Fibroblast of the aortic adventitia (primary cell): ENCODE measurements around the gene CYTH1. TPM values are rescaled to one million over a fixed set of nuclear protein-coding genes. Genes with fewer than 3 reads are reported as not detected.

Experiments used
- DNase-seq: peaks from one replicate; pipeline ENCODE4 v3.0.0-alpha.2; 2010; ENCODE audit warnings: low read depth
- H3K4me3 ChIP-seq: 2 replicates; pipeline ENCODE4 v1.5.1; 2011; ENCODE audit warnings: low read depth, mild to moderate bottlenecking, control low read depth, low read length, moderate library complexity
- total RNA-seq: library from RNA; depleted of rRNA; stranded (reverse); fragments of >200 nt; gene quantifications from 2 replicates; pipeline ENCODE4 v1.2.3, GENCODE V29; 2012; ENCODE audit warnings: low replicate concordance
- TF ChIP-seq, protein P1 (sequence below): IDR thresholded peaks from 2 replicates; pipeline ENCODE4 v1.5.1; 2011; ENCODE audit warnings: mild to moderate bottlenecking, low read length, control low read depth, inconsistent platforms; ENCODE audit not compliant: insufficient read depth

CYTH1 gene
- total RNA-seq, 1 donor: 13.8 TPM

- H3K4me3 ChIP-seq: no peak overlapping the region
- no peak for DNase-seq
- TF ChIP-seq, protein P1, sequence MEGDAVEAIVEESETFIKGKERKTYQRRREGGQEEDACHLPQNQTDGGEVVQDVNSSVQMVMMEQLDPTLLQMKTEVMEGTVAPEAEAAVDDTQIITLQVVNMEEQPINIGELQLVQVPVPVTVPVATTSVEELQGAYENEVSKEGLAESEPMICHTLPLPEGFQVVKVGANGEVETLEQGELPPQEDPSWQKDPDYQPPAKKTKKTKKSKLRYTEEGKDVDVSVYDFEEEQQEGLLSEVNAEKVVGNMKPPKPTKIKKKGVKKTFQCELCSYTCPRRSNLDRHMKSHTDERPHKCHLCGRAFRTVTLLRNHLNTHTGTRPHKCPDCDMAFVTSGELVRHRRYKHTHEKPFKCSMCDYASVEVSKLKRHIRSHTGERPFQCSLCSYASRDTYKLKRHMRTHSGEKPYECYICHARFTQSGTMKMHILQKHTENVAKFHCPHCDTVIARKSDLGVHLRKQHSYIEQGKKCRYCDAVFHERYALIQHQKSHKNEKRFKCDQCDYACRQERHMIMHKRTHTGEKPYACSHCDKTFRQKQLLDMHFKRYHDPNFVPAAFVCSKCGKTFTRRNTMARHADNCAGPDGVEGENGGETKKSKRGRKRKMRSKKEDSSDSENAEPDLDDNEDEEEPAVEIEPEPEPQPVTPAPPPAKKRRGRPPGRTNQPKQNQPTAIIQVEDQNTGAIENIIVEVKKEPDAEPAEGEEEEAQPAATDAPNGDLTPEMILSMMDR: no peak
Observed at GRCh38 chr17:78739331-78739931, 42.6 kb downstream of the CYTH1 start.

GRCh38 chr17:78738698-78739097, 43.4 kb downstream of the CYTH1 start:
- DNase-seq: no peak
- no peak overlapping the region for H3K4me3 ChIP-seq
- TF ChIP-seq, protein P1: no peak

GRCh38 chr17:78738278-78738677, 43.8 kb downstream of the CYTH1 start:
- DNase-seq: no peak
- H3K4me3 ChIP-seq: no peak overlapping the region
- TF ChIP-seq, protein P1: no peak

GRCh38 chr17:78737332-78737731, 44.7 kb downstream of the CYTH1 start:
- peak; percentile 82 for DNase-seq
- H3K4me3 ChIP-seq: no peak overlapping the region
- TF ChIP-seq, protein P1: no peak

DNA sequence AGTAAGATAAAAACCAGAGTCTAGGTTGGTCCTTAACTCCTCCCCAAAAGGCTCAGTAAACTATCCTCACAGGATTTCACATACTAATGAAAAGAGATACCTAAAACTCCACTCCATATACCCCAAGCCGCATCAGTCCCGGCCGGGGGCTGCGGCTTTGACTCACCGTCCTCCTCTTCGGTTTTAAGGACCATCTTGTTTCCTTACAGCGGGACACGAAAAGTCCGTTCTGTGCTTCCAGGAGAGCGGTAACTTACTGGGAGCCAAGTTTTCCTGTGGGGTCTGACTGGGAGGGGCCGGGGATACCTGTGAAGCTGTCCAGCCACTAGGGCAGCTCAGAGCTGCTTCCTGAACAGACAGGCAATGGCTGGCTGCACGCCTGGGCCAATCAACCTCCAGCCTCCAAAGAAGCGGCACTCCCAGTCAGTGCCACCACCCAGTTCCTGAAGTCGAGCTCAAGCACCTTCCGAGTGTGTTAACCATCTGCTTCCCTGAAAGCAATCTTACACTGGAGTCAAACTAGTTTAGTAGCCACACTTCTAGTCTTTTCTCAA, 45.5 kb downstream of the CYTH1 start:
- peak; percentile 57 for DNase-seq
- peak overlapping the region; percentile 68 for H3K4me3 ChIP-seq
- TF ChIP-seq, protein P1: peak; percentile 26

DNA sequence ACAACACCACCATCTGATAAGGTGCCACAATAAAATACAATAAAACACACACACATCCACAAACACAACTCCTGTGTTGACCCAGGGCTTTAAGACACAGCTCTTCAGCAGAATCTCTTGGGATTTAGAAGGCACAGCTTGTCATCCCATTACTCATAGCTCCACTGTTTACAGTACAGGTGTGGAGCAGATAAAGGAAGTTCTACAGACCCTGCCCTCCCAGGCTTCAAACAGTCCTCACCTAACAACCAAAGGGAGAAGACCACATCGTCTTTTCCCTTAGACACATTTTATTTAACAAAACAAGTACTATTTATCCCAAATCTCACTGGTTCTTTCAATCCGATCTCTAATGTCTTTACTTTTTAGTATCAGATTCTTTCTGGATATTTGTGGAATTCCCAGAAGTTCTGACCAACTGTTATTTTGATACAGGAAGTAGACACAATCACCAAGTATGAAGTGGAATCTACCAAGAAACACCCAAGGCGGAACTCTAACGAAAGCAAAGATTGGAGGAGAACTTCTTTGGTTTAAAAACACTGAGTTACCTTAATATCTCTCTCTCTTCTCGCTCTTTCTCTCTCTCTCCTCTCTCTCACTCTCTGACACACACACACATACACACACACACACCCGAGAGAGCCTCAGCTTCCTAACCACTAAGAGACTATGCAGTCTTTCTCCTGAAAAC, 46.1 kb downstream of the CYTH1 start:
- peak overlapping the region; percentile 68 for H3K4me3 ChIP-seq
- peak; percentile 65 for DNase-seq
- TF ChIP-seq, protein P1: no peak
